K562 (cell line): ENCODE measurements around the gene NFIC. TPM values are rescaled to one million over a fixed set of nuclear protein-coding genes. Genes with fewer than 3 reads are reported as not detected.
A peak's percentile ranks its signal among the peaks of the same experiment; 100 is the strongest.

Source experiments
- CREB3 ChIP-seq: fragments of 450-650 bp; conservative IDR thresholded peaks from 2 replicates; pipeline ENCODE4 v1.6.1; 2016; ENCODE audit warnings: missing genetic modification characterization, low read depth, mild to moderate bottlenecking, missing compliant biosample characterization, moderate library complexity
- DMBX1 ChIP-seq: fragments of 250-450 bp; sonication (Bioruptor Pico); IDR thresholded peaks from 2 replicates; pipeline ENCODE4 v1.8.0; 2022; ENCODE audit warnings: inconsistent platforms, mild to moderate bottlenecking, moderate library complexity, borderline replicate concordance
- E2F5 ChIP-seq: sonication (generic); formaldehyde crosslinking; IDR thresholded peaks from 2 replicates; pipeline ENCODE4 v1.8.0; 2022; ENCODE audit warnings: mild to moderate bottlenecking, missing genetic modification reagents
- RREB1 ChIP-seq: fragments of 250-450 bp; sonication (Bioruptor Pico); IDR thresholded peaks from 2 replicates; pipeline ENCODE4 v1.4.0; 2020
- SAP30 ChIP-seq: fragments of 200-600 bp; sonication (generic); IDR thresholded peaks from 2 replicates; pipeline ENCODE4 v1.6.1; 2012; ENCODE audit warnings: borderline replicate concordance, low read depth, mild to moderate bottlenecking, moderate library complexity, low read length, control low read depth, inconsistent platforms; ENCODE audit not compliant: insufficient read depth, poor library complexity, severe bottlenecking
- TAF1 ChIP-seq: IDR thresholded peaks from 2 replicates; pipeline ENCODE4 v1.6.1; 2011; ENCODE audit warnings: mild to moderate bottlenecking, low read length, moderate library complexity; ENCODE audit not compliant: insufficient read depth, control insufficient read depth, severe bottlenecking; ENCODE audit errors: extremely low read depth
- ZBED1 ChIP-seq: IDR thresholded peaks from 2 replicates; pipeline ENCODE4 v1.6.1; 2014
- ZNF318 ChIP-seq, 2 experiments: fragments of 450-650 bp; IDR thresholded peaks; 2 replicates each; pipeline ENCODE4 v1.6.1; 2016; ENCODE audit warnings: mild to moderate bottlenecking in 2 of 2, borderline replicate concordance in 1 of 2, low read depth in 1 of 2, moderate library complexity in 1 of 2
- polyA plus RNA-seq, 8 experiments: library from polyadenylated mRNA; depleted of rRNA in 4 of 8; stranded (reverse) in 5 of 8; unstranded in 3 of 8; fragments of >200 nt; fragmentation: Nextera tagmentation in 2 of 8; fragmentation: Illumina TruSeq in 1 of 8; extraction: Ambion mirVana in 2 of 8; extraction: Trizol in 1 of 8; gene quantifications; 2 replicates each; pipeline versions ENCODE4 v1.2.1 to v1.2.3, GENCODE V29; 2011 to 2014; ENCODE audit warnings: inconsistent platforms in 1 of 8, missing spikeins in 1 of 8
- total RNA-seq, 7 experiments: library from RNA; depleted of rRNA in 6 of 7; stranded (reverse); fragments of >200 nt in 6 of 7; fragmentation: Illumina TruSeq in 2 of 7; extraction: Trizol in 2 of 7; gene quantifications; 2 replicates each; pipeline versions ENCODE4 v1.2.1 to v1.2.3, GENCODE V29; 2011 to 2021; ENCODE audit warnings: low replicate concordance in 1 of 7

NFIC gene
- total and polyA plus RNA-seq, 9 of the 15 experiments (the other 6 are each of a cell fraction or from before 2014, with no cell fraction given): 0.71 to 62.1 (median 6.9) TPM

GRCh38 chr19:3360421-3361383, 5.7 kb upstream of the NFIC start (continued):
- no peak for TF ChIP-seq CREB3
- peak; percentile 47 for TF ChIP-seq TAF1
- no peak for TF ChIP-seq RREB1 (CRISPR knock-in tag)
- TF ChIP-seq ZBED1: no peak
- no peak for TF ChIP-seq ZNF318 (IDR thresholded peaks at IDR 0.05; ENCODE audit: borderline replicate concordance in 1 of 2, low read depth in 1 of 2)
- TF ChIP-seq DMBX1: 0 out of 2 replicates have a peak, but pooled peaks have one; percentile 18
- no peak for TF ChIP-seq E2F5 (CRISPR knock-in tag)
- peak; percentile 82 for TF ChIP-seq SAP30
